C4-2B (cell line): ENCODE results near the gene ZBTB7B.

ENCODE experiments used
- ZFX ChIP-seq: fragments of 450-650 bp; IDR thresholded peaks from 2 replicates; pipeline ENCODE4 v1.6.1; 2017
- TF ChIP-seq, protein P1 (sequence below): fragments of 450-650 bp; conservative IDR thresholded peaks from 2 replicates; pipeline ENCODE4 v1.5.1; 2017; ENCODE audit warnings: mild to moderate bottlenecking

DNA sequence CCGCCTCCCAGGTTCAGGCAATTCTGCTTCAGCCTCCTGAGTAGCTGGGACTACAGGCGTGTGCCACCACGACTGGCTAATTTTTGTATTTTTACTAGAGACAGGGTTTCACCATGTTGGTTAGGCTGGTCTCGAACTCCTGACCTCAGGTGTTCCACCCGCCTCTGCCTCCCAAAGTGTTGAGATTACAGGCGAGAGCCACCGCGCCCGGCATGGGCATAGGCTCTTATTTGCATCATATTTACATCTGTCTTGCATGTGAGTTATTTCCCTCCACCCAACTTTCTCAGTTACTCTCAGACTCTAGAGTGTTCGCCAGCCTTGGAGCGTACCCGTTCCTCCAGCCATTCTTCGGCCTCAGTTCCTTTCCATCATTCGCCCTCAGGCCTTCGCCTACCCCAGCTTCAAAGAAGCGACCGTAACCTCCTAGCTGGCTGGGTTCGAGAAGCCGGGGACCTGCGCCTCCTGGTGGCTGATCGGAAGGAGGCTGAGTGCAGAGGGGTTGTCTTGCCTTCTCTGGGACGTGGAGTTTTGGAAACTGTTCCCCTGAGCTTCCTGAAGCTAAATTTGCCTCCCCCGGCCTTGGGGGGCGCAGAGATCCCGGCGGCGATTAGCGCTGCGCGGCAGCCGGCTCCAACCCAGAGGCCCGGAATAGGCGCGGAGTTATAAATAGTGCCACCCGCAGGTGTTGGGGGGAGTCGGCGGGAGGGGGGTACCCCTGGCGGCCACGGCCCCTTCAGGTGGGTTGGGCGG, 3.6 kb upstream of the ZBTB7B start:
- TF ChIP-seq, protein P1, sequence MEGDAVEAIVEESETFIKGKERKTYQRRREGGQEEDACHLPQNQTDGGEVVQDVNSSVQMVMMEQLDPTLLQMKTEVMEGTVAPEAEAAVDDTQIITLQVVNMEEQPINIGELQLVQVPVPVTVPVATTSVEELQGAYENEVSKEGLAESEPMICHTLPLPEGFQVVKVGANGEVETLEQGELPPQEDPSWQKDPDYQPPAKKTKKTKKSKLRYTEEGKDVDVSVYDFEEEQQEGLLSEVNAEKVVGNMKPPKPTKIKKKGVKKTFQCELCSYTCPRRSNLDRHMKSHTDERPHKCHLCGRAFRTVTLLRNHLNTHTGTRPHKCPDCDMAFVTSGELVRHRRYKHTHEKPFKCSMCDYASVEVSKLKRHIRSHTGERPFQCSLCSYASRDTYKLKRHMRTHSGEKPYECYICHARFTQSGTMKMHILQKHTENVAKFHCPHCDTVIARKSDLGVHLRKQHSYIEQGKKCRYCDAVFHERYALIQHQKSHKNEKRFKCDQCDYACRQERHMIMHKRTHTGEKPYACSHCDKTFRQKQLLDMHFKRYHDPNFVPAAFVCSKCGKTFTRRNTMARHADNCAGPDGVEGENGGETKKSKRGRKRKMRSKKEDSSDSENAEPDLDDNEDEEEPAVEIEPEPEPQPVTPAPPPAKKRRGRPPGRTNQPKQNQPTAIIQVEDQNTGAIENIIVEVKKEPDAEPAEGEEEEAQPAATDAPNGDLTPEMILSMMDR: peak; percentile 82
- TF ChIP-seq ZFX: no peak
